NCI-H2171 treated with DMSO at 0.1 percent for 48 hours (cell line): ENCODE measurements around the gene RNF167.
A peak's percentile ranks its signal among the peaks of the same experiment; 100 is the strongest.
"Not testable (repeated sequence)": the region's sequence is repeated elsewhere in the genome, so short reads cannot be mapped to it uniquely, and the experiment has no call there.

Experiments
- DNase-seq: peaks from one replicate; lab custom pipeline; 2025; lab: John Stamatoyannopoulos, UW

RNF167 gene

GRCh38 chr17:4902540-4902939 is 37.5 kb upstream of the RNF167 start:
- no peak for DNase-seq

- peak; percentile 84 for DNase-seq
These were observed 36.8 kb upstream of the RNF167 start, which contains the start of gene CHRNE for GRCh38 chr17:4903051-4903818. Gene CHRNE, minus strand, starts transcription at chr17:4903098. Its CDS starts 35 bp downstream, at chr17:4903063.

- DNase-seq, result not testable (repeated sequence)
These were observed 33.4 kb upstream of the RNF167 start for GRCh38 chr17:4906642-4907041.

GRCh38 chr17:4908301-4908700 is 31.8 kb upstream of the RNF167 start:
- no peak for DNase-seq

DNA sequence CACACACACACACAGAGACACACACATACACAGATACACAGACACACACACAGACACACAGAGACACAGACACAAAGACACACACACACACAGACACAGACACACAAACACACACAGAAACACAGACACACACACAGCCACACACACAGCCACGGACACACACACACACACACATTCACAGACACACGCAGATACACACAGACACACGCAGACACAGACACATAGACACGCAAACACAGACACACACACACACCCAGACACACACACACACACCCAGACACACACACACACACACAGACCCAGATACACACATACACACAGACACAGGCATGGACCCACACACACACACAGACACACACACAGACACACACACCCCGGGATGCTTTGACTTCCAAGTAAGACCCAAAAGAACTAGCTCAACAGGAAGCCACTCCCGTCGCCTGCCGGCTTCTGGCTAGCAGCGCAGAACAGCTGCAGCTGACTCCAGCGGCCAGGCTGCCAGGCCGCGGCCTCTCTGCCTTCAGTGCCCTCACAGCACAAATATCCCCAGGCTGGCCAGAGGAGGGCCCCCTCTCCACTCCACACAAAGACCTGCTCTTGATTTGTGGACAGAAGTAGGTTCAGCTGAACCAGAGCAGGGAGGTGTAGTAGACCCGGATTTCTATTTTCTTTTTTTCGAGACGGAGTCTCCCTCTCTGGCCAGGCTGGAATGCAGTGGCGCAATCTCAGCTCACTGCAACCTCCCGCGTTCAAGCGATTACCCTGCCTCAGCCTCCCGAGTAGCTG is 31.2 kb upstream of the RNF167 start:
- DNase-seq, result peak; percentile 36

DNA sequence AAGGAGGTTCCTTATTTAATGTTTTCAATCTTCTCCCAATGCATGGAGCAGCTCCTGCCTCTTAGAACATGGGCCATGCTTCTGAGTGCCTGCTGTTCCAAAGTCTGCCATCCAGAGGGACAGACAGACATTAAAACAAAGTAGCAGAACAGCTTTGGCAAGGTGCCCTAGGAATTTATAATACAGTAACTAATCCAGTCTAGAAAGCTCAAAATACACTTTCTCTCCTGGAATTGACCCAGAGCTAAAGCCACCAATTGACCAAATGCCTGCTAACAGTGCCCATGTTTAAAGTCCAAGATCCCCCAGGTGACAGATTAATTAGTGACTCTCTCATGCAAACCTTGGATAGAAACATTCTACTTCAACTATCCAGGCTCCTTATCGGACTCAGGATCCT is 26.1 kb upstream of the RNF167 start:
- DNase-seq, result no peak

GRCh38 chr17:4914551-4914950 is 25.5 kb upstream of the RNF167 start:
- not testable (repeated sequence) for DNase-seq

GRCh38 chr17:4919511-4920047 is 20.5 kb upstream of the RNF167 start:
- DNase-seq, result no peak

DNA sequence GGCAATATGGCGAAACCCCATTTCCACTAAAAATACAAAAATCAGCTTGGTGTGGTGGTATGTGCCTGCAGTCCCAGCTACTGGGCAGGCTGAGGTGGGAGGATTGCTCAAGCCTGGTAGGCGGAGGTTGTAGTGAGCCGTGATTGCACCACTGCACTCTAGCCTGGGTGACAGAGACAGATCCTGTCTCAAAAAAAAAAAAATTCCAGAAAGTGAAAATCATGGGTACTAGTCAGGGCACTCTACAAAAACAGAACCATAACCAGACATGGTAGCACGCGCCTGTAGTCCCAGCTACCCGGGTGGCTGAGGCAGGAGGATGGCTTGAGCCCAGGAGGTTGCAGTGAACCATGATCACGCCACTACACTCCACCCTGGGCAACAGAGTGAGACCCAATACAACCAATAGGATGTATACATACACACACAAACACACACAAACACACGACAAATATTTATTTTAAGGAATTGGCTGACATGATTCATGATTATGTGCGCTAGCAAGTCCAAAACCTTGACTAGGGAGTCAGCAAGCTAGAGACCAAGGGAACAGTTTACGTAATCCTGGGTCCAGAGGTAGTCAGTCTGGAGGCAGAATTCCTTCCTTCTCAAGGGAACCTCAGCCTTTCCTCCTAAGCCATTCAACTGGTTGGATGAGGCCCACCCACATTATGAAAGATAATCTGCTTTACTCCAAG is 19.6 kb upstream of the RNF167 start:
- DNase-seq, result no peak

DNA sequence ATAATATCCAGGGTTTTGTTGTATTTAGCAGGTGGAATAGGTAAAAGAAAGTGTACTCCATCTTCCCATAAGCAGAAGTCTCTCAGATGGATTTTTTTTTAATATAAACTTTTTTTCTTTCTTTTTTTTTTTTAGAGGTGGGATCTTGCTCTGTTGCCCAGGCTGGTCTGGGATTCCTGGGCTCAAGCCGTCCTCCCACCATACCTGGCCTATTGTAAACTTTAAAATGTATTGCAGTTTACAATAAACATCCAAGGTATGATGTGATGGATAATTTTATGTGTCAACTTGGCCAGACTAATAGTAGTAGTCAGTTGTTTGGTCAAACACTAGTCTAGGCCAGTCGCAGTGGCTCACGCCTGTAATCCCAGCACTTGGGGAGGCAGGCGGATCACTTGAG is 18.7 kb upstream of the RNF167 start:
- DNase-seq, result no peak

DNA sequence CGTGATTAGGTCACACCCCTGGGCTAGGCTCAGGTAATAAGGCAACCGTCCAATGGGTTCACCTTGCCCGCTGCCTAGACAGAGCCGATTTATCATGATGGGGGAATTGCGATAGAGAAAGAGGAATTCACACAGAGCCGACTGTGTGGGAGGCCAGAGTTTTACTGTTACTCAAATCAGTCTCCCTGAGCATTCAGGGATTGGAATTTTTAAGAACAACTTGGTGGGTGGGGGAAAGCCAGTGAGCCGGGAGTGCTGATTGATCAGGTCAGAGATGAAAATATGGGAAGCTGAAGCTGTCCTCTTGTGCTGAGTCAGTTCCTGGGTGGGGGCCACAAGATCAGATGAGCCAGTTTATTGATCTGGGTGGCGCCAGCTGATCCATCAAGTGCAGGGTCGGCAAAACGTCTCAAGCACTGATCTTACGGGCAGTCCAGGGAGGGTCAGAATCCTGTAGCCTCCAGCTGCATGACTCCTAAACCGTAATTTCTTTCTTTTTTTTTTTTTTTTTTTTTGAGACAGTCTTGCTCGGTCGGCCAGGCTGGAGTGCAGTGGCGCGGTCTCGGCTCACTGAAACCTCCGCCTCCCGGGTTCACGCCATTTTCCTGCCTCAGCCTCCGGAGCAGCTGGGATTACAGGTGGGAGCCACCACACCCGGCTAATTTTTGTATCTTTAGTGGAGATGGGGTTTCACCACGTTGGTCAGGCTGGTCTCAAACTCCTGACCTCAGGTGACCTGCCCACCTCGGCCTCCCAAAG is 13.3 kb upstream of the RNF167 start:
- DNase-seq, result not testable (repeated sequence)

- no peak for DNase-seq
These were observed 11.2 kb upstream of the RNF167 start for GRCh38 chr17:4928881-4929280.

DNA sequence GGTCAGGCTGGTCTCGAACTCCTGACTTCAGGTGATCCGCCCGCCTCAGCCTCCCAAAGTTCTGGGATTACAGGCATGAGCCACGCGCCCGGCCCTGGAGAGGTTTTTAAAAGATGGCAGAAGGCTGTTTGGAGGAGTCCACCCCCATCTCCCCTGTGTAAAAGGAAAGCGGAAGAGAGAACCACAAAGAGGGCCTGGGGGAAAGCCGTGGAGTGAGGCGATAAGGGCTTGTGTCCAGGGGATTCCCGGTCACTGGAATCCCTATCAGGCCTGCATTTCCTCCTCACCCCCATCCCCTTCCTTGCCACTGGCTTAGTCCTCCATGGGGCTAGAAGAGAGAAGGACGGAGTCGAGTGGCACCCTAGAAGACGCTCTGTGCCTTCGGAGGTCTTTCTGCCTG is 8.1 kb upstream of the RNF167 start, which contains the start of gene GP1BA:
TSS of gene GP1BA (plus strand) at position 315 of the 400 bp plus-strand sequence. CDS start 328 bp downstream, outside the sequence.
- no peak for DNase-seq

DNA sequence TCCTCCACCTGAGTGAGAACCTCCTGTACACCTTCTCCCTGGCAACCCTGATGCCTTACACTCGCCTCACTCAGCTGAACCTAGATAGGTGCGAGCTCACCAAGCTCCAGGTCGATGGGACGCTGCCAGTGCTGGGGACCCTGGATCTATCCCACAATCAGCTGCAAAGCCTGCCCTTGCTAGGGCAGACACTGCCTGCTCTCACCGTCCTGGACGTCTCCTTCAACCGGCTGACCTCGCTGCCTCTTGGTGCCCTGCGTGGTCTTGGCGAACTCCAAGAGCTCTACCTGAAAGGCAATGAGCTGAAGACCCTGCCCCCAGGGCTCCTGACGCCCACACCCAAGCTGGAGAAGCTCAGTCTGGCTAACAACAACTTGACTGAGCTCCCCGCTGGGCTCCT is 7.3 kb upstream of the RNF167 start:
- DNase-seq, result no peak

DNA sequence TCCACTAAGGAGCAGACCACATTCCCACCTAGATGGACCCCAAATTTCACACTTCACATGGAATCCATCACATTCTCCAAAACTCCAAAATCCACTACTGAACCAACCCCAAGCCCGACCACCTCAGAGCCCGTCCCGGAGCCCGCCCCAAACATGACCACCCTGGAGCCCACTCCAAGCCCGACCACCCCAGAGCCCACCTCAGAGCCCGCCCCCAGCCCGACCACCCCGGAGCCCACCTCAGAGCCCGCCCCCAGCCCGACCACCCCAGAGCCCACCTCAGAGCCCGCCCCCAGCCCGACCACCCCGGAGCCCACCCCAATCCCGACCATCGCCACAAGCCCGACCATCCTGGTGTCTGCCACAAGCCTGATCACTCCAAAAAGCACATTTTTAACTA is 6.4 kb upstream of the RNF167 start:
- no peak for DNase-seq

DNA sequence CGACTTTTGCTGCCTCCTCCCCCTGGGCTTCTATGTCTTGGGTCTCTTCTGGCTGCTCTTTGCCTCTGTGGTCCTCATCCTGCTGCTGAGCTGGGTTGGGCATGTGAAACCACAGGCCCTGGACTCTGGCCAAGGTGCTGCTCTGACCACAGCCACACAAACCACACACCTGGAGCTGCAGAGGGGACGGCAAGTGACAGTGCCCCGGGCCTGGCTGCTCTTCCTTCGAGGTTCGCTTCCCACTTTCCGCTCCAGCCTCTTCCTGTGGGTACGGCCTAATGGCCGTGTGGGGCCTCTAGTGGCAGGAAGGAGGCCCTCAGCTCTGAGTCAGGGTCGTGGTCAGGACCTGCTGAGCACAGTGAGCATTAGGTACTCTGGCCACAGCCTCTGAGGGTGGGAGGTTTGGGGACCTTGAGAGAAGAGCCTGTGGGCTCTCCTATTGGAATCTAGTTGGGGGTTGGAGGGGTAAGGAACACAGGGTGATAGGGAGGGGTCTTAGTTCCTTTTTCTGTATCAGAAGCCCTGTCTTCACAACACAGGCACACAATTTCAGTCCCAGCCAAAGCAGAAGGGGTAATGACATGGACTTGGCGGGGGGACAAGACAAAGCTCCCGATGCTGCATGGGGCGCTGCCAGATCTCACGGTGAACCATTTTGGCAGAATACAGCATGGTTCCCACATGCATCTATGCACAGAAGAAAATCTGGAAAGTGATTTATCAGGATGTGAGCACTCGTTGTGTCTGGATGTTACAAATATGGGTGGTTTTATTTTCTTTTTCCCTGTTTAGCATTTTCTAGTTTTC is 5.7 kb upstream of the RNF167 start:
- DNase-seq, result no peak

GRCh38 chr17:4935650-4936049 is 4.4 kb upstream of the RNF167 start:
- DNase-seq, result no peak

DNA sequence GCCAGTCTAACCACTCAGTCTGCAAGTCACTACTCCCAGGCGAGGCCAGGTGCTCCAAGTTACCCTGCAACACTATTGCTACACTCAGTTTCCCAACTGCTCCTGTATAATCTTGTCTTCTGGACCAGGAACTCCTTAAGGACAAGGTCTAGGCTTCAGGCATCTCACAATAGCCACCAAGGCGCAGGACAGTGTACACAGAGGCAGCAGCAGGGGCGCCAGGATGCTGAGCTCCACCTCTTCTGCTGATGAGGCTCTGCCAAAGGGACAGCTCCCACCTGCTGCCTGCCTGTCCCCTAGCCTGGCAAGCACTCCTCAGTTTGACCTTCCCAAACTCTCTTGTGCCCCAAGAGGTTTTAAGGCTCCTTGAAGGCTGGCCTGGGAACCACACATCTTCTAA is 3.6 kb upstream of the RNF167 start:
- no peak for DNase-seq

GRCh38 chr17:4937553-4937952 is 2.5 kb upstream of the RNF167 start:
- DNase-seq, result no peak

DNA sequence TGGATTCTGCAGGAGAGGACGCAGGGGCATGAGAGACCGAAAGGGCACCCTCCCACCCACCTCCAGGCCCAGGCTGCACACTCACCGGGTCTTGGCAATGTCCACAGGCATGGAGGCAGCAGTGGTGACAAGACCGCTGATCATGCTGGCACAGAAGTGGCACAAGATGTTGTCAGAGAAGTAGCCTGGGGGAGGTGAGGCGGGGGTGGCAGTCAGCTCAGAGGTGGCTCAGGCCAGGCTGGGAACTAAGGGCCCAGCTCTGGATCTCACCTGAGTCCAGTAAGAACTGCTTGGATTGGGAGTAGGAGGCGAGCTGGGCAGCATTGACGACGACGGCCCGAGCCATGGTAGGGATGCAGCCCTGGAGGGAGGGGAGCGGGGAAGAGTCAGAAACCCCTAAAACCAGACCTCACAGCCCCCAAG is 2.0 kb upstream of the RNF167 start:
- no peak for DNase-seq
